GM21619 (cell line): ENCODE data around the gene WWC1.
"Not testable (repeated sequence)": the region's sequence is repeated elsewhere in the genome, so short reads cannot be mapped to it uniquely, and the experiment has no call there.

Experiments
- ATAC-seq: cut with Tn5 transposase; IDR thresholded peaks from one replicate; pipeline ENCODE4 v1.9.1; 2021; ENCODE audit not compliant: unreplicated experiment

Gene WWC1

GRCh38 chr5:168329302-168329701, 37.9 kb downstream of the WWC1 start:
- no peak for ATAC-seq

GRCh38 chr5:168332042-168332441, 40.6 kb downstream of the WWC1 start:
- ATAC-seq = no peak

DNA sequence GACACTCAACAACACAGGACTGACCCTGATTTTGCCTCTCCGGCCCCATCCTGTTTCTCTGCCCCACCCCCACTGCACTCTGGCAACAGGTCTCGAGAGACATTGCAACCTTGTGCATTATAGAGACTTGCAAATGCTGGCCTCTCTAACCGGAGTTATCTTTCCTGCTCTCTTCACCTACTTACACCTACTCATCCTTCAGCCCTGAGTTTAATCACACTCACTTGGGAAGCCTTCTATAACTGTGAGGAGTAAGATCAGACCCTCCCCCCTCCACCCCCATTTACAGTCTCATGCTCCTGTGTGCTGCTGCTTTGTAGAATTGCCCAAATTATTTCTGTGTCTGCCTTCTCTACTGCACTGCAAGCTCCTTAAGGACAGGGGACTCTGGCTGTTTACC, 42.8 kb downstream of the WWC1 start:
- ATAC-seq = no peak

- ATAC-seq = no peak
Measured at GRCh38 chr5:168334695-168335094, 43.2 kb downstream of the WWC1 start.

DNA sequence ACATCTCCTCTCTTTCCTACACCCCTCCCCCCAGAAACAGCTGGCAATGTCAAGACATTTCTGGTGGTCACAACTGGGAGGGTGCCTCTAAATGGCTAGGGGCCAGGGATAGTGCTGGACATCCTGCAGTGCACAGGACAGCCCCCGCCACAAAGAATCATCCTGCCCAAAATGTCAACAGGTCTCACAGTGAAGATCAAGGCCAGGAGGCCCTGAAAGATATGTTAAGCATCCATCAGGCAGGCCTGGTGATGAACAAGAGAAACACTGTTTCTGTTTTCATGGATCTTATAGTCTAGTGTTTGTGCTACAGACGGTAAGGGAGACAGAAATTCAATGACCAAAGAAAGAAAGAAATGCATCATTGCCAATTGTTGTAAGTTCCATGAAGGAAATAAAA, 45.9 kb downstream of the WWC1 start:
- ATAC-seq = no peak

DNA sequence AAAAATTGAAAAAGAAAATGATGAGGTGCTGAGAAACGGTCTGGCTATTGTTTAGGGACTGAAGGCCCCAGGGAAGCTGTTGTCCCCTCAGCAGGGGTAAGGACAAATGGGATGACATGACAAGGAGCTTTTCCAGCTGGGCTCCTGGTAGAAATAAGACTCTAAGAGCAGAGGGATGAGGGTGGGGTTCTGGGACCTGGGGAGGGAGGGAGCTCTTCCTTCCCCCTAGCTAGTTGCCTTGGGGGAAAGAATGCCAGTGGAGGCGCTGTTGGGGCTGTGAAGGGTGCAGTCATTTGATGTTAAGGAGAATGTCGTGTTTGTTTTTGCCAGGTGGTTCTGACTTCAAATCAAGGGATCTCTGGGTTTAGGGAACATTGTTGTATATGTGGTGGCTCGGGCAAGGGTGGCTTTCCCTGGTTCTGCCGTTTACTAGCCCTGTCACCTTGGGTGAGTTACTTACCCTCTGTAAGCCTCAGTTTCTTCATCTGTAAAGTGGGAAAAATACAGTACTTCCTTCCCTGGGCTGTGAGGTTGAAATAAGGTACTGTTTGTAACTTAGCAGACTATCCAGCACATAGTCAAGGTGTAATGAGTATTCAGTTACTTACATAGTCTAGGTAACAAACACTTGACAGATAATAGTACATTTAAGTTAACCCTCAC, 47.8 kb downstream of the WWC1 start:
- no peak for ATAC-seq

DNA sequence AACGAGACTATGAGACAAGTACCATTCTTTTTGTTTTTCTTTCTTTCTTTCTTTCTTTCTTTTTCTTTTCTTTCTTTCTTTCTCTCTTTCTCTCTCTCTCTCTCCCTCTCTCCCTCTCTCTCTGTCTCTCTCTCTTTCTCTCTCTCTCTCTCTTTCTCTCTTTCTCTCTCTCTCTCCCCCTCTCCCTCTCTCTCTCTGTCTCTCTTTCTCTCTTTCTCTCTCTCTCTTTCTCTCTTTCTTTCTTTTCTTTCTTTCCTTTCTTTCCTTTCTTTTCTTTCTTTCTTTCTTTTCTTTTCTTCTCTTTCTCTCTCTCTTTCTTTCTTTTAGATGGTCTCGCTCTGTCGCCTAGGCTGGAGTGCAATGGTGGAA, 48.3 kb downstream of the WWC1 start:
- ATAC-seq = not testable (repeated sequence)

DNA sequence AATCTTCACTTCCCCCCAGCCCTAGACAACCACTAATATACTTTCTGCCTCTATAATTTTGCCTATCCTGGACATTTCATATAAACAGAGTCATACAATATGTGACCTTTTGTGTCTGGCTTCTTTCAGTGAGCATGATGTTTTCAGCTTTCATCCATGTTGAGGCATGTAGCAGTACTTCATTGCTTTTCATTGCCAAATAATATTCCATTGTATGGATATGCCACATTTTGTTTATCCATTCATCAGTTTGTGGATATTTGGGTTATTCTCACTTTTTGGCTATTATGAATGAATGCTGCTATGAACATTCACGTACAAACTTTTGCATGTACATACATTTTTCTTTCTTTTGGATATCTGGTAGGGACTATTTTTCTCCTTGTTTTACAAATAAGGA, 49.0 kb downstream of the WWC1 start:
- no peak for ATAC-seq

GRCh38 chr5:168341178-168341577, 49.7 kb downstream of the WWC1 start:
- ATAC-seq = no peak

GRCh38 chr5:168342151-168342825, 50.8 kb downstream of the WWC1 start:
- ATAC-seq = no peak

GRCh38 chr5:168342985-168343384, 51.5 kb downstream of the WWC1 start:
- ATAC-seq = no peak

DNA sequence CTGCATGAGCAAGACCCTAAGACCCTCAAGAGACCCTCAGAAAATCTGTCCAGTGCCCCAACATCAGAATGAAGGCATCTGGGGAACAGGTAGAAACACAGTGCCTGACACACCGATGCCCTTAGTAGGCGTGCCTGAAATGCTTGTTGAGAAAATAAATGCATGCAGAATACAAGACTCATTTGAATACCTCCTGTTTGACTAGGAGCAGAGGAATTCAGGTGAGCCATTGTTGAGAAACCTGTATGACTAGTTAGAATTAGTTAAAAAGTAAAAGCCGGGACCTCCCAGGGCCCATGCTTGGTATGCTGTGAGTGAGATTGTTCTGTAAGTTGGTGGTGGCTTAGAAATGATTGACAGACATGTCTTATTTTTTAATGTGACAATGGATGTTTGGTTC, 55.0 kb downstream of the WWC1 start:
- no peak for ATAC-seq

- ATAC-seq = peak; percentile 87
Measured at GRCh38 chr5:168347368-168348083, 56.1 kb downstream of the WWC1 start.

DNA sequence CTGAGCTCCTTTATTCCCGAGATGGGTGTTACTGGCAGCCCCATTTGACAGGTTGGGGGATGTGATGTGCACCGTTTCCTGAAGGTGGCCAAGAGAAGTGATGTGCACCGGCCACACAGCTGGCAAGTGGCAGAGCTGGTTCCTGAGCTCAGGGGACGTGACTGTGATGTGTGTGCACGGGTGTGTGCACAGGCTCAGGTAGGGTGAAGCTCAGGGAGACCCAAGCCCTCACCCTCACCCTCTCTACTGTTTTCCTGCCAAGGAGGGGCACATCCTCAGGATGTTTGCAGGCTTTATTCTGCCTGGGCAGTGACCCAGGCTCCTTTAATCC, 56.6 kb downstream of the WWC1 start:
- ATAC-seq = no peak

GRCh38 chr5:168350315-168350714, 58.9 kb downstream of the WWC1 start:
- no peak for ATAC-seq

GRCh38 chr5:168353216-168353957, 61.9 kb downstream of the WWC1 start:
- ATAC-seq = no peak

DNA sequence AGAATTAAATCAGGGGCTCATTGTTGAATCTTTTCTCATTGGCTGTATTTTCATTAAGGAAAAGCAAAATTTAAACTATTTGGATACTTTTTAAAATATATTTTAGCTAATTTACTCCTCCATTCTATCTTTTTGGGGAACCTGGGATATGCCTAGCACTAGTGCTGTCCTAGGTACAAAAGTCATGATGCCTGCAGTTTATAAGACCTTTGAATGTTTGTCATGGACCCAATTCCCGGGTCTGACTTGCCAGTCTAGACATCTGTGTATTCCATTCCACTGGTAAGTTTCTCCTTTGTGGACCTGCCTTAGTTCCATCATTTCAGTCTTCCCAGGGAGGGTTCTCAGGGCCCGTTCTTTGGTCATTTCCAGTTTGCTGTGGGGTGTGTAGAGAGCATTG, 63.0 kb downstream of the WWC1 start:
- ATAC-seq = no peak

GRCh38 chr5:168356171-168356570, 64.7 kb downstream of the WWC1 start:
- ATAC-seq = no peak

DNA sequence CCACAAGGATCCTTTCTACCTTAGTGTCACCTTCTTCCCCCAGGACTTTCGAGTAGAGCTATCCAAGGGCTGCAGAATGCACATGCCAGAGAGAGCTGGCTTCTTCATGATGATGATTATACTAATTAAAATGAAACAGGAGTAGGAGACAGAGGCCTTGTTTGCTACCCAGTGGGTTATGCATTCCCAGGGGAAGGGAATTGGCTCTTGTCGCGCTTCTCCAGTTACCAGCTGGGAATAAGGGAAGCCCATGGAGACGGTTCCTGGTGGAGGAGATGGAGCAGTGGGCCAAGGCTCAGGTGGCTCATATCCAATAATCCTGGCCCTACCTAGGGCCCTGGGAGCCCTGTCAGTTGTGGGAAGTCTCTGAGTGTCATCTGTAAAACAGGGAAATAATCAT, 65.1 kb downstream of the WWC1 start:
- no peak for ATAC-seq

DNA sequence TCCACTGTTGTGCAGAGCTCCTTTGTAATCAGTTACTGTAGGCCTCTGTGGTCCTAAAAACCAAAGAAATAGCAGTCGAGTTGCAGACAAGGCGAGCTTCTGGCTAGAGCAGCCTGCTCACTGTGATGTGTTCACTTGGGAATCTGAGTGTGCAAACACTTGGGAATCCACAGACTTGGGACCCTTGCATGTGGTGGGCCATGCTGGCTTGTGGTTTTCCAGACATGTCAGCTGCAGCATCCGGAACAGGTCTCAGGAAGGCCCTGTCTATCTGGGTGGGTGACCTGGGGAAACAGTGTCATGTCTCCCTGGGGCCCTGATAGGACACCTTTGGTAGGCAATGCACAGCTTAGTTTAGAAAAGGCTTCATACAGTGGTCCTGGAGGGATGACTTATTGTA, 66.4 kb downstream of the WWC1 start:
- ATAC-seq = no peak

- no peak for ATAC-seq
Measured at GRCh38 chr5:168359820-168360460, 68.5 kb downstream of the WWC1 start.
